SHP77 (cell line): Measurements from ENCODE around the gene DNAJC17.
A peak's percentile ranks its signal among the peaks of the same experiment; 100 is the strongest.

Experiments
- DNase-seq, 2 experiments: peaks; one replicate each; lab custom pipeline; 2025; lab: John Stamatoyannopoulos, UW

The DNAJC17 gene

DNA sequence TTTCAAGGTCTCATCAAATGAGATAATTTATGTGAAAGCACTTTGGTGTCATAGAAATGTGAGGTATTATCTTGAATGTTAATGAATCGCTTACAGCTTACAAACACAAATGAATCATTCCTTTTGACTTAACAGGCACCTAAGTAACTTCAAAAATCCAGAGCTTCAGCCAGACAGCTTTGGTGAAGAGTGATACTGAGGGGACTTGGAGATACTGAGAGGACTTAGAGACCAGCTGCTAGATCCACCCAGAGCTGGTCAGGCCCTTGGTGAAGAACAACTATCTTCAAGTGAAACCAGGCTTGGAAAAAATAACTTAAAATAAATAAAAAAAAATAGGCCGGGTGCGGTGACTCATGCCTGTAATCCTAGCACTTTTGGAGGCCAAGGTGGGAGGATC, 16.6 kb downstream of the DNAJC17 start:
- no peak for DNase-seq

DNA sequence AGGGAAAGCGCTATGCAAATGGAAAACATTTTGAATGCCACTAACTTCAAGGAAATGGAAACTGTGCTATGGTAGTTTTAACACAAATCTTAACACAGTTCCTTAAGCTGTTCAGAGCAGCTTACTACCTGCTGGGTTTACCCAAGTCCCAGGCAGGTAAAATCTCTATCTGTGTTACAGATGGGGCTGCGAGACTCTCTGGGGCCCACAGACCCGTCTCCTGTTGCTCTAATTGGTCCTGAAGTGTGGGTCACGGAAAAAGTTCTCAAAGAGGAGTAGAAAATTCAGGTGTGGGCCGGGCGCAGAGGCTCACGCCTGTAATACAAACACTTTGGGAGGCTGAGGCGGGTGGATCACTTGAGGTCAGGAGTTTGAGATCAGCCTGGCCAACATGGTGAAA, 17.3 kb downstream of the DNAJC17 start:
- DNase-seq, result no peak

DNA sequence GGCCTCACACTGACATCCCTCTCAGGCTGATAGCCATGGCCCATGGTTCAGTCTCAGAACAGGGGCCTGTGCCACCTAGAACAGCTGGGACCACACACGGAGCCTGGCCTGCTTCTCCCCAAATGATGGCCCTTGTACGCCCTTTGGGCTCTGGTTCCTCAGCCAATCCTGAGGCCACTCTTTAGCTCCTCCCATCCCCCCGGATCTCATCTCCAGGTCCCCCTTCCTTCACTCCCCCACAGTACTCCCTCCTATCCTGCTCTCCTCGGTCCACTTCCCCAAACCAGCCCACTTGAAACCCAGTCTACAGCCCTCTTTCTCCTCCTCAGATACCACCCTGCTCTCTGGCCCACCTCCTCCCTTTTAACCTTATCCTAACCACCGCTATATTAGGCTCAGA, 18.2 kb downstream of the DNAJC17 start:
- DNase-seq, result no peak

DNA sequence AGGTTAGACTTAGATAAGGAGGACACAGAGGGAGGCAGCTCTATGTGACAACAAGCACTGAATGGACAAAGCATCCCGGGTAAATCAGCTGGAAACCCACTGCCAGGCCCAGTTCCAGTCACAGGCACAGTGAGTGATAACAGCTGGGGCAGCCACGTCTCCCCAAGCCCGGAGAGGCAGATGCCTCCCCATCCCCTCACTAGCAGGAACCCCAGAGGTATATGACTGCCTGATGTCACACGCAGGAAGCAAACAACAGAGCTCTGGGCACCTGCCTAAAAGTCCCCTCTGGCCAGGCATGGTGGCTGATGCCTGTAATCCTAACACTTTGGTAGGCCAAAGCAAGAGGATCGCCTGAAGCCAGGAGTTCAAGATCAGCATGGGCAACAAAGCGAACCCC, 19.3 kb downstream of the DNAJC17 start:
- DNase-seq, result no peak

DNA sequence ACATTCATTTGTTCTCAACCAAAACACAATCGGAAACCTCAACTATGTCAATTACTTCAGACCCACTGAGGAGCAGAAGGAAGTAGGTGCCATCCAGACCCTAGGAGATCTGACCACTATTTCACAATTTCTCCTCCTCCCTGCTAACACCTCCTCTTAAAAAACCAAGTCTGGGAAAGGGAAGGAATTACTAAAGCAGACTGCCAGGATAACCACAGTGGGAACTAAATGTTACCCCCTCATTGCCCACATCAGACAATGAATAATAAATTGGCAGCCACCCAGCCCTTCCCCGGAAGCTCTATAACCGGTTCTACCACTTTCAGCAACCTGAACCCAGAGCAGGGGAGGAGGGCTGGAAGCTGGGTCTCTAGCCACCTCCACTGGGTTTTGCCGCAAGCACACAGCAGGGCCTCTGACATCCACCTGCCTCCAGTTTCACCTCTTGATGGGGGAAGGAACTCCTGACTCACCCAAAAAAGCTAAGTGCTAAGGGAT, 19.9 kb downstream of the DNAJC17 start:
- peak in 1 of 2 experiments; percentile 31 for DNase-seq

DNA sequence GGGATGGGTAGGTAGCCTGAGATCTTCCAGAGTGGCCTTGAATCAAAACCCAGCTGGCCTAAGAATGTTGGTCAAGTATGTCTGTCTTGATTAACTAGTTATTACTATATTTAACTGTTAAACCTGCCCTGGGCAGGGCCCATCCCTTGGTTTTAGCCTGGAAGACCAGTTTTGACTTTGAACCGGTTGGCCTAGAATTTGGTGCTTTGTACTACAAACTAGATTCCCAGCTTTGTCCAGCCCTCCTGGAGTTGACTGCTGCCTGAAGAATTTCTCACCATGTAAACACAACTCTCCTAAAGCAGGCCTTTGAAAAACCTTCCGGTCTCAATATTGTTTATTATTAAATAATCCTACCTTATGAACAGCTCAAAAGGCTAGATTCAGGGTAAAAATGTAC, 21.5 kb downstream of the DNAJC17 start:
- no peak for DNase-seq

DNA sequence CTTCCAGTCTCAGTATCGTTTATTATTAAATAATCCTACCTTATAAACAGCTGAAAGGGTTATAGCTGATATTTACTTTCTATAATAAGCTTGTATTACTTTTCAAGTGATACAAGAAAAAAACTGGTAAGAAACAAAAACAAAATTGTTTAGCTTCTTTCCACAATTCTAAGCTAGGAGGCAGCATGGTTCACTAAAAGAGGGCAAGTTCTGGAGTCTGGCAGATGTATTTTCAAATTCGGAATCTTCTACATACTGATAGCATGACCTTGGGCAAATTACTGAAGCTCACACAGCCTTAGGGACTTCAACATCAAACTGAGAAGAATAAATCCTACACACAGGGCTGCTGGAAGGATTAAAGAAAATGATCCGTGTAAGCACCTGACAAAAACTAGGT, 22.1 kb downstream of the DNAJC17 start:
- DNase-seq, result no peak

DNA sequence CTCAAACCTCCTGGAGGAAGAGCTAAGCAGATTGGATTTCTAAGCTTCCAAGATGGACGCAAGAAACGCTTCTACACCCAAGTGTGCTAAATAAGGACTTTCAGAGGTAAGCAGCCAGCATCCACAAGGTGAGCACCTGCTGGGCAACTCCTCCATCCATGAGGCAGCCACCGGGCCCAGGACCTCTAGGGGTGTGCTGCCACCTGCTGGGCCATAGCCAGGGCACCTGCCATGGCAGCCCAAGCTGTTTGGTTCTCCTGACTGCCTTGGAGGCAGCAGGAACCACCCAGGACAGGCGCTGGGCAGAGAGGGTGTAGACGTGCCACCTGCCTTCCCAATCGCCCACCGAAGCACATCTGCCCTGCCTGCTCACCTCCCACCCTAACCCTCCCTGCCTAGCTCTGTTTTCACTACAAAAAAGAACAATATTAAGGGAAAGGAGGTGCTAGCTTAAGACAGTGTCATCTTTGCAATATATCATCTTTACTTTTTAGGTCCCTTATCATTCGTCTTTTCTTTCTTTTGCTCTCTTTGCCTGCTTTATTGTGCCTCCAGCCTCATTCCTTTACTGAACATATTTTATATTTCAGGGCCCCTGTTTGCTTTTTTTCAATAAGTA, 24.6 kb downstream of the DNAJC17 start:
- DNase-seq, result peak; percentile 70 to 73

DNA sequence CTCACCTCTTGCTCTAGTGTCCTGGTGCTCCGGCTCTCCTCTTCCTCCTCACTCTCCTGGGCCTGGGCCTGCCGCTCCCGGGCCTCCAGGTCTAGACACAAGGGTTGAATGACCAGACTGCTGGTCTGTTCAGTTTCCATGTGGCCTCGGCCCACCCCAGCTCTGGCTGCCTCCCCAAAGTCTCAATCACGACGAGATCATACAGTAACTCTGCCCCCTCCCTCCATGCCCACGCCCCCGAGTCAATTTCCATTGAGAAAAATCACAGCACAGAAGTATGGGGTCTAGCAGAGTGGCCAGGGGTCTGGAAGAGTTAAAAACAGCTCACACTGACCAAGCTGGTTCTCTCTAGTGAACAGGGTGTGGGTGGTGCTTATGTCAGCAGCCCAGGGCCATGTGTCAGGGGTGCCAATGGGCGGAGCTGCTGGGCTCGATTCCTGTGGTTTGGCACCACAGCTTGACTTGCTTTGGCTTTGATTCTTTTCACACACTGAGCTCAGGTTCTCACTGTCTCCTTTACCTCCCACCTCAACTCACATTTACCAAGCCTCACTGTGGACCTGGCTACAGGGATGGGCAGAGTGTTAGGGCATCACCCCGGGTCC, 30.6 kb downstream of the DNAJC17 start:
- no peak for DNase-seq

DNA sequence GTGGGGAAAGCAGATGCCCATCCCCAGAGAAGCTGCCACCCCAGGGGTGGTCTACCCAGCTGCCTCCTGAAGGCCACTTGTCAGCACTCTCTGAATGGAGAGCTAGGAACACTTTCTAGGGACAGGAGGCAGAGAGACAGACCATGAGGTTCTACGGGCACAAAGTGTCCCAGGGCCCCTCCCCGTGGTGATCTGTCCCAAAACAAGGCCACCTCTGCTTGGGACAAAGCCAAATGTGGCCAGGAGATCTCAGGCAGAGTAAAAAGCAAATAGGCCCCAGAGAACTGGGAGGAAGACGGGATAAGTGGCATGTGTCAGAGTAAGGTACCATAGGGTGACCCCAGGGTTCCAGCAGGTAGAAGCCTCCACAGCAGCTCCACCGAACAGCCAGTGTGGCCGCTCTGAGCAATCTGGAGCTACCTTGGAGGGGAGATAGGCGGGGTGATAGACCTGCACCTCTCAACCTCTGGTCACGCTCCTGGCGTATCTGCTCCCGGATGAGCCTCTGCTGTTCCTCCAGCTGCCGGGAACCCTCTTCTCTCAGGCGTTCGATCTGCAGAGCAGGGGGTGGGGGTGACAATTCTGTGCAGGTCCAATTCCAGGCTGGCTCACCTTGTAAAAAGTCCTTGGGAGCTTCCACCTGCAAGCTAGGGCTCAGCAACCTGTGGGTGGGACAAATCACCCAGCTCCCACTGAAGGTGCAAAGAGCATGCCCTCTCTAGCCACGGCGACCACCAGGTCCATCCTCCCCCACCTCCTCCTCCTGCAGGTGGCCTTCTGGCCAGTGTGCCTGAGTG, 31.3 kb downstream of the DNAJC17 start:
- no peak for DNase-seq

DNA sequence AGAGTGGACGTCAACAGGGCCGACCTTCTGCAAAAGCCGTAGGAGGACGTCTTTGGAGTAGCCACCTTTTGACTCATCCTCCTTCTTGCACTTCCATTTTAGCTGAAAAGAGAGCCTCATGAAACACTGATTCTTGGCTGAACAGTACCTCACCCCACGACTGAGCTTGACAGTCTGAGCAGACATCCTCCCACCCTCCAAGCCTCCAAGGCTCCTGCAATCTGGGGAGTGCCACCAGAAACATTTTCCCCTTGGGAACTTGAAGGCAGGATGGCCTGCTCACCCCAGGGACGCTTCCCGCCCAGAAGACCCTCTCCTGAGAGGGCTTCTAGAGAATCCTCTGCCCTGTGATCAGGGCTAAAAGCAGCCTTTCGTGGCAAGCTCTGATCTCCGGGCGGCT, 32.3 kb downstream of the DNAJC17 start:
- no peak for DNase-seq

DNA sequence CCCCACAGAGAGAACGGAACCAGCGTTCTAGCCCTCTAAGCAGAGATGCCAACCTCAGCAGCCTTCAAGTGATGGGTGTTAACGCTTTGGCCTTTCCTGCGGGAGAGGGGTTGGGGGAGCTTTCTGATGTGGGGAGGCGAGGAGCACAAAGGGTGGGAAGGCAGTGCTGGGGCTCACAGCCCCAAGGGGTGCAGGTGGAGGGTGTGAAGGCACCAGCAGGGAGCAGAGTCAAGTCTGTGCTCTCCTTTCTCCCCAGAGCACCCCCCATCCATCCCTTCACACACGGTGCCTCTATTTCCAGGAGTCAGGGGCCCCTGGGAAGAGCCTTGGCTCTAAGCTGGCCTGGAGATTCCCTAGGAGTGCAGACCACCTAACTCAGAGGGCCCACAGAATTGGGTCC, 33.4 kb downstream of the DNAJC17 start:
- DNase-seq, result no peak

DNA sequence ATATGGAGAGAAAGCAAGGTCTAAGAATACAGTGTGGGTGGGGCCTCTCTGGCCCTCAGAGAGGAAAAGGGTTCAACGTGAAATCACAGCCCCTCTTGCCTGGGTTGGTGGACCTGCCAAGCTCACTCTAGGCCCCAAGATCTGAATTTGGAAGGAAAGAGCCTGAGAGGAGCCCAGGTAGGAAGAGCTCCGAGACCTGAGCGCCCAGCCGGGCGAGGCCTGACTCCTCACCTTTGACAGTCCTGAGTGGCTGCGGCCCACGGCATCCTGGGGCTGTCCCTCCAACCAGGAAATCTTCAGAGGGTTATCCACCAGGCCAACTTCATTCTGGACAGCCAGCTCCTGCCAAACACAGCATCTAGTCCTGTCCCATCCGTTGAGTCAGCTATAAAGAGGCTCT, 33.8 kb downstream of the DNAJC17 start:
- no peak for DNase-seq

DNA sequence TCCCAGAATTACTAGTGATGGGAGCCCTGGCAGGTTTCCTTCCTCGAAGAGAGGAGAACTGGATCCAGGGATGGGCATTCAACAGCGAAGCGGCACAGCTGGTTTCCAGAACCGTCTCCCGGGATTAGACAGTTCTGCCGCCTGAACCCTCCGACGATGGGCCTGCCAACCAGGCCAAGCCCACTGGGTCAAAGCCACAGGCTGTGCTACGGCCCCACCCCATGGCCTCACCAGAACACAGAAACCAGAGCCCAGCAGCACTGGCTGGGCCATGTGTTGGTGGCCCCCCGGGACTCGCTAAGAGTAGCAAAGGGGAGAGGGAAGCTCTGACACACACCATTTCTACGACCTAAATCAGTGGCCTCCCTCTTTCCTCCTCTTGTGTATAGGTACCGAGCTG, 35.3 kb downstream of the DNAJC17 start:
- DNase-seq, result no peak

DNA sequence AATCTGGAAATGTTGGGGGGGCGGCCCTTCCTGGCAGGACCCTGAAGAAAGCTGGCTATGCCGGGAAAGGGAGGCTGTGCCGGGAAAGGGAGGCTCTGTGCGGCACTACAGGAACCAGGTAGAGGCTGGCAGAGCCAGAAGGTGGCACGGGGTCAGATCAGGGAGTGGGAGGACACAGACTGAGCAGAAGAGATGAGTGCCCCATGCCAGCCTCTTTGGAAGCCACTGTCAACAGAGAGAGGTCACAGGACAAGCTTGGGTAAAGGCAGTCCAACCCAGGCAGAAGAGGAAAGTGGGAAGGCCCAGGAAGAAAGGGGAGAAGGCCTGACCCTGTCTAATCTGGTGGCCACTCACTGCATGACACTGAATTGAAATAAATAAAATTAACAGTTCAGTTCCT, 36.0 kb downstream of the DNAJC17 start:
- DNase-seq, result no peak

DNA sequence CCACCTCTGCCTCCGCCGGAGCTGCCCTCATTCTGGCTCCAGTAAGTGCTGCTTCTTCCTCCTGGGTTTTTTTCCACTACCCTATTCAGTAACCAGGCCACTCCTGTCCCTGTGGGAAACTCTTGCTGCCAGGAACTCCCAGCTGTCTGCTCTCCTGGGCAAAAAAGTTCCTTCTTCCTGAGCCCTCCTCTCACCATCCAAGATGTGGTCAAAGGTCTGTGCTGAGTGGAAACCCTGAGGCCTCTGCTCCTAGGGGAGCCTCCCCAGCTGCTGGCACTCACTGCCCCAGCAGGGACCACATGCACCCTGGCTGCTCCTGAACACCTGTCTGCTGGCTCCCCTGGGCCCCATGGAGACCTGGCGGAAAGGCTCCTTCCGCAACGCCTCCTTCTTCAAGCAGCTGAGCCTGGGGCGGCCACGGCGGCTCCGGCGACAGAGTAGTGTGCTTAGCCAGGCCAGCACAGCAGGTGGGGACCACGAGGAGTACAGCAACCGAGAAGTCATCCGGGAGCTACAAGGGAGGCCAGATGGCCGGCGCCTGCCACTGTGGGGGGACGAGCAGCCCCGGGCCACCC, 37.0 kb downstream of the DNAJC17 start:
- DNase-seq, result no peak

DNA sequence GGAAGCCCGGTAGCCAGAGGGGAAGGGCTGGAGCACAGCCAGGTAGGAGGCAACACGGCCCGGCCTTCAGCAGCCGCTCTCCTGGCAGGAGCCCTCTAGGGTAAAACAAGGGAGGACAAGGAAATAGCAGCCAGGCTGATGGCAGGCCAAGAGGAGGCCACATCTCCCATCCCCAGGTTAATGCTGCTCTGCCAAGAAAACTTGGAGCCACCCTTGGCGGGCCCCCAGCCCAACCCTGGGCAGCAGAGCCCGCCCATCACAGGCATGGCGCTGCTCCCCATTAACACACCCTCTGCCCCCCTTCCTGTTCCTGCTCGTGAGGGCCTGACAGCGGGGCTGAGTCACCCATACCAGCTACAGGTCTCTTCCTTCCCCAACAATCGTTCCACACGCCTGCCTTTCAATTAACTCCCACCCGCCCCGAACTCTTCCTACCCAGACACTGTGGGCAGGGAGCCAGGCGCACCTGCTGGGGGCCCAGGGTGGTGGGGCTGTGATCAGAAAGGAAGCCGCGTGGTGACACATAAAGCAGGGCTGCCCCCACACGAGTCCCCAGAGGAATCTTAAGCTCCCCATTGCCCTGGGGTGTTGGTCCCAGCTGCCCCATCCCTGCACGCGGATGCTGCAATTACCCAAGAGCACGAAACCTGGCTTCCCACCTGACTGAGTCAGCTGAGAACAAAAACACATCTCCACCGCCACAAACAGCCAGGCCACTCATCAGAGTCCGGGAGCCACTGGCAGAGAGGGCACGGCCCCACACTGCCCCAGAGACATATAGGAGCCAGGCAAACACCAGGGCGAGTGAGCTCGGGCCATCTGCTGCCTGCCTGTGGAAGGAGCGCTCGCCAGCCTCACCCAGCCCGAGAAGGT, 37.8 kb downstream of the DNAJC17 start, which contains the start of gene C15orf62:
Gene C15orf62 (plus strand): TSS at position 707 of the 873 bp plus-strand sequence. CDS start 516 bp downstream, outside the sequence.
- DNase-seq, result no peak

DNA sequence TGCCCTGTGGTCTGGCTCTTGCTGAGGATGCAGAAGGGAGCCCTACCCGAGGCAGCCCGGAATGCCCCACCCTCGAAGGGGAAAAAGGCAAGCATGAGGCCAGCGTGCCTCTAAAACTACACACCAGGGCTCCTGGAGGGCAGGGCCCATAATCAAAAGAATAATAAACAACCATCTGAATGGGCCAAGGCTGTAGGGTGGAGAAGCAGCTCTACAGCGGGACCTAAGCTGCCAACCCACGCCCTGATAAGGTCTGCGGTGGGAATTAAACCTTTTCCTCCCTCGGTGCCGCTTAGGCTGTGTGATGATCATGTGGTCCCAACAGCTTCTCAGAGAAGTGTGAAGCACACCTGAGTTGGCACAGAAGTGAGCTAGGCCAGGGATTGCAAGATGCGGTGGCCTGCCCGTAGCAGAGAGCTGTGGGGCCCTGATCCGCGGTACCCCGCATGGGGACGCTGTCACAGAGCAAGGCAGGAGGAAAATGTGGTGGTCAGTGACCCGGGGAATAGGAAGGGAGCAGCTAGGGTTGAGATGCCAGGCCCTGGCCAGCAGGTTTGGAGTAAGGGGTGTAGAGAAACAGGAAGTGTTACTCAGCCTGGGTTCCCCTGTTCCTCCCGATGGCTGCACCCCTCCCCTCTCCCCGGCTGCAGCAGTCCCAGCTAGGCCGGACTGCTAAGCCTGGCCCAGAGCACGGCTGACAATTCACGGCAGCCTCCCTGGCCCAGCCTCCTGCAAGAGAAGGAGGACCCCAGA, 38.6 kb downstream of the DNAJC17 start:
- DNase-seq, result no peak

DNA sequence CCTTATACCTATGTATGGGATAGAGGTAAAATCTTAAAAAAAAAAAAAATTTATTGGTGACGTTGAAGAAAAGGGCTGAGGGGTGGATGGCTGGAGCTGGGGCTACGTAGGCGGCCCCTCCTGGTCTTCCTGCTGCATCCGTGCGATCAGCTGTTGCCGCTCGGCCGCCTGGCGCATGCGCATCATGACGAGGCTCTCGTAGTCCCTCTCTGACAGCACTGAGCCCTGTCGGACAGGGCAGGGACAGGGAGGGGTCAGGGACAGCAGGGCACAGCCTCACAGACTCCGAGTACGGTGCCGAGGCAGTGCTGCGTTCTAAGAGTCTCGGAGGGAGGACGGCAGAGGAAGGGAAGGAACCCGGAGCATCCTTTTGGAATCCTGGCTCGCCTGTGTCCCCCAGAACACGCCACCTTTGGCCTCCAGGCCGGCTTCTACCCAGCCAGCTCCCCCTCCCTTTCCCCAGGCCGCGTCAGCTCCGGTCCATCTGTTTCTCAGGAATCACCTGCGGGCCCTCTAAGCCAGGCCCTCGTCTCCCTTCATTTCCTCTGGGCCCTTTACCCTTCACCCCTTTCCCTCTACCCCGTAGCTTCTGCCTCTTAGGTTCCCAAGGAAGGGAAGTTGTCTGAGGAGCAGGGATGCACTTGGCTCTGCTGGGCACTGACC, 39.3 kb downstream of the DNAJC17 start:
- no peak for DNase-seq
